Right hindlimb (tissue), 1 donor: ENCODE results near the gene RC3H2.
"Not testable (repeated sequence)": the region's sequence is repeated elsewhere in the genome, so short reads cannot be mapped to it uniquely, and the experiment has no call there.

Source experiments
- DNase-seq: peaks from one replicate; pipeline ENCODE4 v3.0.0-alpha.2; 2018

RC3H2 gene

DNA sequence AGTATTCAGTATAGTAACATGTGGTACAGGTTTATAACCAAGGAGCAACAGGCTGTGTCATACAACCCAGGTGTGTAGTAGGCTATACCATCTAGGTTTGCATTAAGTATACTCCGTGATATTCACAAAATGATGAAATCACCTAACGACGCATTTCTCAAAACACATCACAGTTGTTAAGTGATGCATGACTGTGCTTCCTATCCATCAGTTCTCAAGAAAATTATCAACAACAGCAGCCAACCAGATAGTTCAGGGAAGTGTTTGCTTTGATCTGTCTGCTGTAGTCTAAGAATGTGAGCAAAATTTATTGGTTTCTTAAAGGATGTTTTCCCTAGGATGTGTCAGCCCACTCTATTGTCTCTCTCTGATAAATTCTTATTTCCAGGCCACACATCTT lies 18.8 kb upstream of the RC3H2 start:
- no peak for DNase-seq

DNA sequence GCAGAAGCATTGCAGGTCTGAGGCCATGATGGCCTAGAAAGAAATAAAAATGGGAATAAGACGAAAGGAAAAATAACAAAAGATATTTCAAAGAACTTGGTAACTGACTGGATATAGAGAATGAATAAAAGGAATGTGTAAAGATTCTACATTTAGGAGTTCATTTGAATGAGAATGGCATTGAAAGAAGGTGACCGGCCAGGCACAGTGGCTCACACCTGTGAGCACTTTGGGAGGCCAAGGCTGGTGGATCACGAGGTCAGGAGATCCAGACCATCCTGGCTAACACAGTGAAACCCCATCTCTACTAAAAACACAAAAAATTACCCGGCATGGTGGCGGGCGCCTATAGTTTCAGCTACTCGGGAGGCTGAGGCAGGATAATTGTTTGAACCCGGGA lies 17.6 kb upstream of the RC3H2 start:
- DNase-seq = no peak

DNA sequence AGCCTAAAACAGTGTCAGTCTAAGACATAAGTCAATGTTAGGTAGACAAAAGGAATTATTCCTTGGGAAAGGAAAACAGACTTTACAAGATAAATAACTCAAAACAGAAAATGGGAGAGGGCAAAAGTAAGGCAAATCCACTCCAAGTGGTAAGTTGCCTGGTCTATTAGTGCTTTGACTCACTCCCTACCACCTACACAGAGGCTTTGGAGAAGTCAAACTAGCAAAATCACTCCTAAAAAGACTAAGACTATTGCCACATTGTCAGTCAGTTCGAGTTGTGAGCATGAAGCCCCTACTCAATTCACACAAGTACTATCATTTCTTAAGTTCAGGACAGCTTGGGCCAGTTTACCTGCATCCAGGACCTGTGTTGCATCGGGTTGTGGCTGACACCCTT lies 13.2 kb upstream of the RC3H2 start:
- no peak for DNase-seq

DNA sequence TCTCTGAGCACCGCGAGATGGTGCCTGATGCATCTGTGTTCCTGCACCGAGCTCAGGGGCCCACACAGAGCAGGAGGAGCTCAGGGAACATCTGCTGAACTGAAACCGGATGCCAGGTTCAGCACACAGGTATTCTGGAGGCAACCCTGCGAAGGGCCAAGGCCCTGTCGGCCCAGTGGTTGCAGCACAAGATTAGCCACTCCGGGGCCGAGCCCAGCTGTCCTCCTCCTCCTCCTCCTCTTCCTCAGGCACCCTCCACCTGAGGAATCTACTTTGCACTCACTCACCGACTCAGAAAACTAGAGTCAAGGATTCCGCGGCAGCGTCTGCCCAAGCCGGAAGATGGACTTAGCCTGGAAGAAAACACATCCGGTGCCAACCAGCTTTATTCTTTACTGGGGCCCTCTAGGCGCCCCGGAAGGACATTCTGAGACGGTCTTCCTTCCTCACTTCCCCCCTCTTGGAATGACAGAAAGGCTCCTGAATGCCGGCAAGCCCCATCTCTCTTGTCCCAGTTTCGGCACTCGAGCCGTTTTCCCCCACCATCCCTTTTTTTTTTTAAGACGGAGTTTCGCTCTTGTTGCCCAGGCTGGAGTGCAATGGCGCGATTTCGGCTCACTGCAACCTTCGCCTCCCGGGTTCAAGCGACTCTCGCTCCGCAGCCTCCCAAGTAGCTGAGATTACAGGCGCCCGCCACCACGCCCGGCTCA lies 8.0 kb upstream of the RC3H2 start, which contains the start of gene ZBTB6:
Gene ZBTB6 (minus strand): TSS at position 360 of the 710 bp plus-strand sequence. CDS start 1,251 bp downstream, outside the sequence.
- DNase-seq = peak; percentile 89

DNA sequence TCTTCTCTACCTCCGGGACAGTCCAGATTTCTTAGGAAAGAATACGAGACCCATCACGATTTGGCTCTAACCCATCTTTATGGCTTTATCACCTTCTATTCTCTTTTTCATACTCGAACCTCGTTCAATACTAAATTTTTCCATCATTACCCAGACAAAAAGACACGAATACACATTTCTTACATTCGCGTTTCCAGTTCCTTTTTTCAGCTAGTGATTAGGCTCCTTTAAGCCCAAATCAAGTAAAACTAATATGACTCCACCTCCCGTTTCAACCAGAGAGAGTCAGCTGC lies 7.5 kb upstream of the RC3H2 start:
- no peak for DNase-seq

DNA sequence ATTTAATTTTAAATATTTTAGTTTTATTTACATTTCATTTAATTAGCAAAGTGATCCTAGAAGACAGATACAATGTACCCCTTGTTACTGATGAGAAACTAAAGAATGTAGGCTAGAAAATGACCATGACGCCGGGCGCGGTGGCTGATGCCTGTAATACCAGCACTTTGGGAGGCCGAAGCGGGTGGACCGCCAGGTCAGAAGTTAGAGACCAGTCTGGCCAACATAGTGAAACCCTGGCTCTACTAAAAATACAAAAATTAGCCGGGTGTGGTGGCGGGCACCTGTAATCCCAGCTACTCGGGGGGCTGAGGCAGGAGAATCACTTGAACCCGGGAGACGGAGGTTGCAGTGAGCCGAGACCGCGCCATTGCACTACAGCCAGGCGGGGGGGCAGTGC lies 963 bp upstream of the RC3H2 start:
- not testable (repeated sequence) for DNase-seq

DNA sequence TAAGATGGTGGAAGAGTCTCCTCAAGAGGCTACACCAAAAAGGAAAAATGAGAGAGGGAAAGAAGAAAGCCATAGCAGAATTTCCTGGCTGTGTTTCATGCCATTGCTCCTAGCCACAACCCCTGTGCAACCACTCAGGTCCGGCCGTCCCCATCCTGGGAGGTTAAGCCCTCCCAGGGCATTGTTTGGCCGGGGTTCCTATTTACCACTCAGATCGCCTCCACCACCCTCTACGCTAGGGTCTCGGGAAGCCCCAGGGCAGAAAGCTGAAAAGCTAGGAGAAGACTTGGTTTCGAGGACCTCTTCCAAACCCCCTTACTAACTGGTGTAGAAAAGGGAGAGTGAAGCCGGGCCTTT lies 715 bp downstream of the RC3H2 start:
- no peak for DNase-seq

DNA sequence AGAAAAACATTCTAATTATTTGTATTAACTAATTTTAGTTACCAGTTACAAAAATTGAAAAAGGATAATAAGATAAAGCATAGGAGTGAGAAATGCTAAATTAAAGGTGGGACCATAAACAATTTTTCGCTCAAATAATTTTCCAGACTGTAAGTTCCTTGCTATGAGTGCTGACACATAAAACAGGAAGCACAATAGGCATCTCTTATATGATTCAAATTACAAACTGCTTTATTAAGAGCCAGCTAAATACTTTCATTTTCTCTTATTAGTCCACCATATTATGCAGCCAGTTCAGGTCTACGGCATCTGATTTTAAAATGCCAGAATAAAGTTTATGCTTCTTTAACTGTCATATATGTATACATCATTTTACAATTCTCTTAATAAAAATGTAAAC lies 4.4 kb downstream of the RC3H2 start:
- DNase-seq = no peak

DNA sequence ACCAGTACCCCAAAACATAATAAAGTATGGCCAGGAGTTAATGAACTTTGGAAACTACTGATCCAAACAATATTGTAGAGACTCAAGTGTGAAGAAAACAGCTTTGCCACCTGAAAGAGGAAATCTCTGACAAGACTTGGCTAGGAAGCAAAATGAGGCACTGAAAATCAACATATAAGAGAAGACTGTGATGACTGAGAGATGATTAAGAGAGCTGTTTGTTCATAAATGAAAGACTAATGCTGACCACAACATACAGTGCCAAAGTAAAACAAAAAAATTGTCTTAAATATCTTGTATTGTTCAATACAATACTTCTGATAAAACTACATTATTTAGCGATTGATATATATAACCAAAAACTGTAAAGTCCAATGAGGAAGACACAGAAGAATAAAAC lies 7.2 kb downstream of the RC3H2 start:
- DNase-seq = no peak

DNA sequence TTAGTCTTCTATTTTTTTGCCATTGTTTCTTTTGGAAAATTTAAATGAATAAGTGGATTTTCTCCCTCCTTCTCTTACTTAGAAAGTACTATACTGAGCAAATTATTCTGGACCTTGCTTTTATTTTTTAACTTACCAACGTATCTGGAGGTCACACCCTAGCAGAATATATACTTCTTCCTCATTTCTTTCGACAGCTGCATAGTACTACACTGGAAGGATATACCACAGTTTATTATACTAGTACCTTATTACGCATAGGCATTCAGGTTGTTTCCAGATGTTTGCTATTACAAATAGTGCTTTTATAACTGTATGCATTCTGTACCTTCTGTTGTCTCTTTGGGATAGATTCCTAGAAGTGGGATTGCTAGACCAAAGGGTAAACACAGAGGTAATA lies 16.7 kb downstream of the RC3H2 start:
- DNase-seq = no peak

DNA sequence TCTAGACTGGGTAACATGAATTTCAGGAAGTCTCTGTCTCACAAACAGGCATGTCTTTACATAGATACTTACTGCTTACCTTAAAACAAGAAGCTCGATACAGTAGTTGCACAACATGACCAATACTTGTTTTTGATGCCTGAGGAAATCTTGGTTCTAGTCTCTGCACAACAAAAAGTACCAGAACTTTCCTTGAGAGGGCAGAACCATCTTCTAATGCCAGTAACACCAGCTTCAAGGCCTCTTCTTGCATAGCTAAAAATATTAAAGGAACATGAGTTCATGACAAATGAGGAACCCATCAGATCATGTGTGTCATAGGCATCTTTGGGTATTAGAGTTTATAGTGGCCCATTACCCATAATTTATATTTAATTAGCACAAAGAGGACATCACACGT lies 22.0 kb downstream of the RC3H2 start:
- no peak for DNase-seq

DNA sequence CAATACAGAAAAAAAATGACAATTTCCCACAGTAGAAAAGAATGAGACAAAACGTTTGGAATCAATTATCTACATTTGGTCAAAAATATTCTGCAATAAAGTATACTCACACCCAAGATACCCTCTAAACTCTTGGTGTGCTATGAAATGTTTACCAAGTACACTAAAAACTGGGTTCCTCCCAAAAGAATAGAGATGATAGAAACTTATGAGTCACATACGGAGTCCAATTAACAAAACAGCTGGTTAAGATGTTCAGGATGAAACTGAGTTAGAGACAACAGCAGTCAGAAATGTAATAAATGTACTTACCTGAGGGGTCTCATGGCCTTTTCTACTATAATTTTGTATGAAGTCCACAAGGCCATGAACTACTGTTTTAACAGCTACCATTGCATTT lies 25.7 kb downstream of the RC3H2 start:
- no peak for DNase-seq

DNA sequence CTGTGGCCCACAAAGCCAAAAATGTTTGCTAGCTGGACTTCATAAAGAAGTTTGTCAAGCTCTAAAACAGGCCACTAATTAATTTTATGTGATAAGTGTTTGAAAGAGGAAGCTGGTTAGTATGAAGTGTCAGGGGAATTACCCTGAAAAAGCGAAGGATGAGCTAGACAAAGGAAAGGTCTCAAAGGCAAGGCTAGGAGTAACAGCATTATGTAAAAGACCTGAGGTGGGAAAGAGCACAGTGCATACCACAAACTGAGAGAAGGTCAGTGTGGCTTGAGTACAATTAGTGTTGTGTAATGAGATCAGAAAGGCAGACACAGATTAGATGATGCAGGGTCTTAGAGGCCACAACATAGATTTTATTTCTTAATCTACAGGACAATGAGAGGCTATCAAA lies 29.6 kb downstream of the RC3H2 start:
- no peak for DNase-seq

DNA sequence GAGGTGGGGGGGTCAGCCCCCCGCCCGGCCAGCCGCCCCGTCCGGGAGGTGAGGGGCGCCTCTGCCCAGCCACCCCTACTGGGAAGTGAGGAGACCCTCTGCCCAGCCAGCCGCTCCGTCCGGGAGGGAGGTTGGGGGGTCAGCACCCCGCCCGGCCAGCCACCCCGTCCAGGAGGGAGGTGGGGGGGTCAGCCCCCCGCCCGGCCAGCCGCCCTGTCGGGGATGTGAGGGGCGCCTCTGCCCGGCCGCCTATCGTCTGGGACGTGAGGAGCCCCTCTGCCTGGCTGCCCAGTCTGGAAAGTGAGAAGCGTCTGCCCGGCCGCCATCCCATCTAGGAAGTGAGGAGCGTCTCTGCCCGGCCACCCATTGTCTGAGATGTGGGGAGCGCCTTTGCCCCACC lies 37.9 kb downstream of the RC3H2 start:
- DNase-seq = not testable (repeated sequence)

DNA sequence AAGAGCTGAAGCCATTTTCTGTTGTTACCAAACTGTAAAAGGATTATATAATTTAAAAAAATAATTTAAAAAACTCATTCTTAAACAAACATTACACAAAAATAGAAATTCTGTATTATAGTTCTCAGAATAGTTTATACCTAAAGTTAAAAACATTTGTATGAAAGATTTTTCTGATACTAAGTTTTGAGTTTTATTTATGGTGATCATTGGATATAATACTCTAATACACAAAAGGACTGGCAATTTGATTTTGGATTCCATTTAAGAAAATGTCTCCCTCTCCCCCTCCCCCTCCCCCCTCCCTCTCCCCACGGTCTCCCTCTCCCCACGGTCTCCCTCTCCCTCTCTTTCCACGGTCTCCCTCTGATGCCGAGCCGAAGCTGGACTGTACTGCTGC lies 39.1 kb downstream of the RC3H2 start:
- no peak for DNase-seq

DNA sequence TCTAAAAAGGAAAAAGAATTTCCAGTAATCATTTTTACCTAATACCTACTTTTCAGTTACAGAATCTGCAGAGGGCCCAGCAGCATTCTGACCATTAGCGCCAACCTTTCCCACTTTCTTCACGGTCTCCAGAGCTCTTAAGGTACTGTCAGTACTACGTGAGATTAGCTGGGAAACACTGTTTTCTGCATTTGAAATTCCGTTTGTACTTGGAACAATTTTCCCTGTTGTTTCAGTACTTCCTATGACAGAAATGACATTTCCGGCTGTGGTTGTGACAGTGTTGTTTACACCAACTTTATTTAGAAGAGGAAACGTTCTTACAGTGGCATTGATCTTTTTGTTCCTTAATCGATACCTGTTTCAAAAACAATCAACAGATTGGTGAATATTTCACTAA lies 39.9 kb downstream of the RC3H2 start:
- DNase-seq = no peak

DNA sequence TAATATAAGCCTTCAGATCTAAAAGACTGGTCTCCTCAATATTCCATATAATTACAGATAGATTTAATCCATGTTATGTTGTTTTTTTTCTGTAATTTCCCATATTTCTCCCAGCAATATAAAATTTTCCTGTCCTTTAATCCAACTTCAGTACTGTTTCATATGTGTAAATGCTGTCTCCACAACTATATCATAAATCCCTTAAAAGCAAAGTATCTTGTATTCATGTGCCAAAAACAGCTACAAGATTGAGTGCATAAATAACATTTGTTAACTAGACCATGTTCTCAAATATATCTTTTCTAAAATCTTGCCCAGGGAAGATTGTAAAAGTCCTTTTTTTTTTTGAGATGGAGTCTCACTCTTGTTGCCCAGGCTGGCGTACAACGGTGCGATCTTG lies 41.8 kb downstream of the RC3H2 start:
- no peak for DNase-seq

DNA sequence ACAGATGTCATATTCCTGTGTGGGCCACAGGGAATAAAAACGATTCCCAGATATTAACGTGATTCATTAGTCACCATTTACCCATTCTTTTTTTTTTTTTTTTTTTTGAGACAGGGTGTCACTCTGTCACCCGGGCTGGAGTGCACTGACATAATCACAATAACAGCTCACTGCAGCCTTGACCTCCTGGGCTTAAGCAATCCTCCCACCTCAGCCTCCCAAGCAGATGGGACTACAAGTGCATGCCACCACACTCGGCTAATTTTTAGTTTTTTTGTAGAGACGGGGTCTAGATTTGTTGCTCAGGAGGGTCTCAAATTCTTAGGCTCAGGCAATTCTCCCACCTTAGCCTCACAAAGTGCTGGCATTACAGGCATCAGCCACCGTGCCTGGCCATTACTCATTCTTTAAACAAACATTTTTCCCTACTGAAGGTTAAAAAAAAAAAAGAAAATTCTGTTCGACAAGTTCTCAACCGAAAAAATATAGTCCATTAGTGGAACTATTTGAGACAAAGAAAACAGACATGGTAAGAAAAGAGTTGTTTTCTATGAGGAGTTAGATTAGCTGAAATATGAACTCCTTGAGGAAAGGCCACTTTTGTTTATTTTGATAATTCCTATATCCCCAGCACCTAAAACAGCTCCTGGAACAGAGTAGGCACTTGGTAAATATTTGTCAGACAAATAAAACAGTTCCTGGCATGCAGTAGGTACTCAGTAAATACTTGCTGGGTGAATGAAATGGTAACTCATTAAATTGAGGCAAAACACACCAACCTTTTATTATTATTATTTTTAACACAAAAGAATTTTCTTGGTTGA lies 44.6 kb downstream of the RC3H2 start:
- no peak for DNase-seq

DNA sequence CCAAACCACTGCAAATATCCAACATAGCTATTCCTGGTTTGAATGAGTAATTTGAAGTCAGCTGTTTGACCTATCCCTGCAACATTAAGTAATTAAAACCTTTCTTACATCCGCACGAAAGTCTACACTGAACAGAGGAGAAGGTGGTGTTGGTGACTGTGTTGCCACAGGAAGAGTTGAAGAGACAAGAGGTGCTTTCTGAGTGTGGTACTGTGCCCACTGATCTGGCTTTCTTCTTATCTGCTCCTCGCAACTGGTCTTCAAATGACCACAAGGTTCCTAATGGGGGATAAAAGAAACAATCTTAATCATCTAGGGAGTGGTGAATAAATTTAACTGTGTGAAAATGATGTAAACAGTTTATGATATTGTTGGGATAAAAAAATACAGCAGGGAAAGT lies 47.3 kb downstream of the RC3H2 start:
- no peak for DNase-seq

DNA sequence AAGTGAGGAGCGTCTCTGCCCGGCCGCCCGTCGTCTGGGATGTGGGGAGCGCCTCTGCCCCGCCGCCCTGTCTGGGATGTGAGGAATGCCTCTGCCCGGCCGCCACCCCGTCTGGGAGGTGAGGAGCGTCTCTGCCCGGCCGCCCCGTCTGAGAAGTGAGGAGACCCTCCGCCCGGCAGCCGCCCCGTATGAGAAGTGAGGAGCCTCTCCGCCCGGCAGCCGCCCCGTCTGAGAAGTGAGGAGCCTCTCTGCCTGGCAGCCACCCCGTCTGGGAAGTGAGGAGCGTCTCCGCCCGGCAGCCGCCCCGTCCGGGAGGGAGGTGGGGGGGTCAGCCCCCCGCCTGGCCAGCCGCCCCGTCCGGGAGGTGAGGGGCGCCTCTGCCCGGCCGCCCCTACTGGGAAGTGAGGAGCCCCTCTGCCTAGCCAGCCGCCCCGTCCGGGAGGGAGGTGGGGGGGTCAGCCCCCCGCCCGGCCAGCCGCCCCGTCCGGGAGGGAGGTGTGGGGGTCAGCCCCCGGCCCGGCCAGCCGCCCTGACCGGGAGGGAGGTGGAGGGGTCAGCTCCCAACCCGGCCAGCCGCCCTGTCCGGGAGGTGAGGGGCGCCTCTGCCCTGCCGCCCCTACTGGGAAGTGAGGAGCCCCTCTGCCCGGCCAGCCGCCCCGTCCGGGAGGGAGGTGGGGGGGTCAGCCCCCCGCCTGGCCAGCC lies 52.9 kb downstream of the RC3H2 start:
- DNase-seq = not testable (repeated sequence)

DNA sequence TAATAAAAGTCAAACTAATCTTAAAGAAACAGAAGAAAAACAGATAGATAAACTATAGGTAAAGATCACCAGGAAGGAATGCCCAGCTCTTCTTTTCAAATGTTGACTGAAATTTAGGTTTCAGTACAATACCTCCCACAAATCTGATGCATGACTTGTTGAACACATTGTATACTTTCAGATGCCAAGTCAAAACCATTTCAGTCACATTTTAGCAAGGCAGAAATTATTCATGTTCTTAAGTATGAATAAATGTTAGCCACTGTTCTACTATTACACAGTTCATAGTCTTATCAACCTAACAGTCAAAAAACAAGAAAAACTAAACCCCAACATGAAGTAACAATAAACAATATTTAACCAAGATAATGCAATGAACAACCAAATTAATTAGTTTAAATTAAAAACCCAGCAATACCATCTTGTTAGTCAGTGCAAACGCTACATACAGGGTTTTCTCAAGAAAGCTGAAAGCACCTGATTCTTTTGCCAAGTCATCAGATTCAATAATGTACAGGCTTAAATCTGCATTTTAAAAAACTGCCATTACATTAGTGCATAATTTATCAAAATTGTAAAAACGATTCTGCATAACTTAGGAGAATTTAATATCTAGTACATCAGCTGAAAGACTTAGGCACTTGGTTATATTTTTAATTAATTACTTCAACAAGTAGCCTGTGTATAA lies 56.8 kb downstream of the RC3H2 start:
- DNase-seq = no peak

DNA sequence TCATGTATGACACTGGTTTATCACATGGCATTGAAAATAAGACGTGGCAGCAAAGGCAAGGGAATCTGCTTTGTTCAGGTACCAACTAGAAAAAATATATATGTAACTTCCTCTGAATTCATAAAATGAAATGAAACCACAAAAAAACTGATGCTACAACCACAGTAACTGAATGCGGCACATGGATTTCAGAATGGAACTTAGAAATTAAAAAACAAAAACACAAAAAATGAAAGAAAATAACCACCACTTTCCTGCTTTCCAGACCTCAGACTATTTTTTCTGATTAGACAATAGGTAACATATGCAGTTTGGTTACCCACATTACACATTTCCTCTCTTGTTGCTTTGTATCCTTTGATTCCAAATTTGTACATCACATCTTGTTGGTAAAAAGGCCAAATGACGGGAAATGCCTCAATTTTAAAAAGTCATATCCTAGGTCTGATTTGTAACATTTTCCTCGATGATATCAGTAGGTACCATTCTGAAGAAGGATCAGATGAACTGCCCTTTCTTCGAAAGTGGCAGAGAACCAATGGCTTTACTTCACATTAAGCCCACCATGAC lies 58.7 kb downstream of the RC3H2 start:
- DNase-seq = no peak

DNA sequence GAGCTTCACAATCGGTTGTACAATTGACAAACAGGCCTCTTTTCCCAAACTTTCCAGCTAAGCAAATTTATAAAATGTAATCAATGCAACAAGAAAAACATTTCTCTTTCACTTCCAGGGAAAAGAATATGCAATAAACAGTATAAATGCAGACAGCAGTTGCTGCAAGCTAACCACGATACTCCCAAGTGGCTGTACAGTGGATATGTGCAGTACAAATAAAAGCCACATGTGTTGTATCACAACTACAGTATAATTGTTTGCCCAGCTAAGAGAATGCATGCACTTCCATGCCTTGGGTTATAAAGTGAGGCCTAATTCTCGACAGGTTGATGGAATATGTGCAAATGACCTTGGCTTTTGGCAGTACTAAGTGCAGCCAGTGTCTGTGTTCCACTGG lies 60.0 kb downstream of the RC3H2 start:
- DNase-seq = no peak
